Liver (tissue), 9 donors: ENCODE measurements around the gene RNF157. TPM values are rescaled to one million over a fixed set of nuclear protein-coding genes. Genes with fewer than 3 reads are reported as not detected.

Source experiments
- DNase-seq: peaks from one replicate; pipeline ENCODE4 v3.0.0-alpha.2; 2017; ENCODE audit warnings: low spot score
- H3K27ac ChIP-seq, 2 donors: one replicate each; pipeline ENCODE4 v1.7.0; 2013; ENCODE audit warnings: inconsistent platforms in 2 of 2, low read length in 2 of 2, control low read depth in 1 of 2, low read depth in 1 of 2, mild to moderate bottlenecking in 1 of 2
- H3K27me3 ChIP-seq, 4 donors: one replicate each; pipeline versions ENCODE4 v1.6.1 to v1.7.0; 2013; ENCODE audit warnings: low read length in 3 of 4, inconsistent platforms in 1 of 4, mild to moderate bottlenecking in 1 of 4, moderate library complexity in 1 of 4; ENCODE audit not compliant: control insufficient read depth in 4 of 4, insufficient read depth in 4 of 4
- H3K36me3 ChIP-seq, 4 donors: one replicate each; pipeline versions ENCODE4 v1.6.1 to v1.7.0; 2013; ENCODE audit warnings: low read length in 3 of 4, mild to moderate bottlenecking in 3 of 4, low read depth in 1 of 4, moderate library complexity in 1 of 4; ENCODE audit not compliant: control insufficient read depth in 4 of 4, insufficient read depth in 3 of 4
- H3K4me1 ChIP-seq, 4 donors: one replicate each; pipeline versions ENCODE4 v1.6.1 to v1.7.0; 2013; ENCODE audit warnings: low read length in 3 of 4, mild to moderate bottlenecking in 3 of 4, moderate library complexity in 1 of 4; ENCODE audit not compliant: control insufficient read depth in 4 of 4, insufficient read depth in 4 of 4
- H3K4me3 ChIP-seq, 3 donors: one replicate each; pipeline versions ENCODE4 v1.6.1 to v1.7.0; 2013; ENCODE audit warnings: low read length in 3 of 3, control low read depth in 1 of 3, low read depth in 1 of 3, mild to moderate bottlenecking in 1 of 3
- H3K9ac ChIP-seq, 2 donors: one replicate each; pipeline ENCODE4 v1.7.0; 2013; ENCODE audit warnings: low read length in 2 of 2, mild to moderate bottlenecking in 2 of 2, moderate library complexity in 2 of 2, control low read depth in 1 of 2, low read depth in 1 of 2
- H3K9me3 ChIP-seq, 4 donors: one replicate each; pipeline versions ENCODE4 v1.6.1 to v1.7.0; 2013; ENCODE audit warnings: low read length in 3 of 4; ENCODE audit not compliant: control insufficient read depth in 4 of 4
- ATF3 ChIP-seq: IDR thresholded peaks from 2 replicates; pipeline ENCODE4 v1.6.1; 2016; ENCODE audit warnings: antibody characterized with exemption
- CTCF ChIP-seq: fragments of 150-350 bp; IDR thresholded peaks from 2 replicates; pipeline ENCODE4 v1.5.1; 2017; ENCODE audit warnings: improper control_type of control experiment, low read depth, low read length; ENCODE audit not compliant: missing input control
- EGR1 ChIP-seq, 2 donors: IDR thresholded peaks; 2 replicates each; pipeline ENCODE4 v1.6.1; 2016 to 2018; ENCODE audit warnings: antibody characterized with exemption in 2 of 2, low read depth in 2 of 2
- FOXA1 ChIP-seq: IDR thresholded peaks from 2 replicates; pipeline ENCODE4 v1.6.1; 2016; ENCODE audit warnings: antibody characterized with exemption
- FOXA2 ChIP-seq: IDR thresholded peaks from 2 replicates; pipeline ENCODE4 v1.6.1; 2016; ENCODE audit warnings: antibody characterized with exemption
- GABPA ChIP-seq, 2 donors: IDR thresholded peaks in 1 of 2; conservative IDR thresholded peaks in 1 of 2; 2 replicates each; pipeline ENCODE4 v1.6.1; 2016; ENCODE audit warnings: antibody characterized with exemption in 2 of 2, mild to moderate bottlenecking in 1 of 2, moderate library complexity in 1 of 2
- HNF4G ChIP-seq: IDR thresholded peaks from 2 replicates; pipeline ENCODE4 v1.6.1; 2016; ENCODE audit warnings: antibody characterized with exemption
- JUND ChIP-seq, 2 donors: IDR thresholded peaks; 2 replicates each; pipeline ENCODE4 v1.6.1; 2016; ENCODE audit warnings: antibody characterized with exemption in 2 of 2
- NR2F2 ChIP-seq: IDR thresholded peaks from 2 replicates; pipeline ENCODE4 v1.6.1; 2016; ENCODE audit warnings: antibody characterized with exemption
- REST ChIP-seq: IDR thresholded peaks from 2 replicates; pipeline ENCODE4 v1.6.1; 2016; ENCODE audit warnings: antibody characterized with exemption, mild to moderate bottlenecking
- RXRA ChIP-seq, 2 donors: IDR thresholded peaks; 2 replicates each; pipeline ENCODE4 v1.6.1; 2017 to 2018; ENCODE audit warnings: antibody characterized with exemption in 2 of 2, mild to moderate bottlenecking in 1 of 2
- TAF1 ChIP-seq: conservative IDR thresholded peaks from 2 replicates; pipeline ENCODE4 v1.6.1; 2016; ENCODE audit warnings: antibody characterized with exemption, mild to moderate bottlenecking
- YY1 ChIP-seq: IDR thresholded peaks from 2 replicates; pipeline ENCODE4 v1.6.1; 2016; ENCODE audit warnings: antibody characterized with exemption, mild to moderate bottlenecking
- WGBS: extraction: QIAGEN DNeasy Blood & Tissue Kit; methylation state at CpG from one replicate; pipeline ENCODE4 v1.1.7; 2013; 5-methylcytosine and 5-hydroxymethylcytosine counted together
- polyA plus RNA-seq, 2 donors: library from polyadenylated mRNA; stranded (reverse) in 1 of 2; unstranded in 1 of 2; fragments of 200-250 nt in 1 of 2; fragments of >200 nt in 1 of 2; fragmentation: Nextera tagmentation in 1 of 2; extraction: Ambion mirVana in 1 of 2; gene quantifications; one replicate each; pipeline versions ENCODE4 v1.2.1 to v1.2.3, GENCODE V29; 2013 to 2015
- total RNA-seq, 2 donors: library from RNA; depleted of rRNA; stranded (reverse); fragments of >200 nt; gene quantifications; one replicate each; pipeline ENCODE4 v1.2.3, GENCODE V29; 2014
- donor health status: healthy.
- donor health status: healthy.
- donor health status: healthy.
- donor health status: healthy.
- donor health status: healthy.

The RNF157 gene
- total and polyA plus RNA-seq, 4 donors = 0.42 to 2.9 (median 0.66) TPM

- TF ChIP-seq HNF4G (no peak), FOXA1 (no peak), EGR1 (IDR thresholded peaks at IDR 0.05; ENCODE audit: low read depth in 2 of 2) (no peak)
Observed at GRCh38 chr17:76130473-76130872, 109.8 kb downstream of the RNF157 start (continued).

- H3K4me1 ChIP-seq = peaks cover 0 to 7% (median 5%) of the 10 kb centered on the region in 4 donors
- no peaks in the 10 kb centered on the region for H3K9me3 ChIP-seq
- no peaks in the 10 kb centered on the region for H3K36me3 ChIP-seq
- WGBS = 96% methylated on average over 1 of the region's 1 CpG
- DNase-seq = no peak
- no peak overlapping the region for H3K27ac ChIP-seq
- TF ChIP-seq NR2F2 (no peak), RXRA (IDR thresholded peaks at IDR 0.05) (no peak), JUND (IDR thresholded peaks at IDR 0.05) (no peak), FOXA2 (no peak), ATF3 (no peak), REST (no peak), YY1 (no peak), TAF1 (no peak)
- no peaks in the 10 kb centered on the region for H3K27me3 ChIP-seq
- no peak overlapping the region for H3K9ac ChIP-seq
- H3K4me3 ChIP-seq = no peak overlapping the region
Observed at GRCh38 chr17:76125922-76126321, 114.4 kb downstream of the RNF157 start.

GRCh38 chr17:76125391-76125675 lies 115.0 kb downstream of the RNF157 start:
- WGBS = 88% methylated on average over 5 of the region's 5 CpGs
- no peak overlapping the region for H3K4me3 ChIP-seq
- no peak for DNase-seq

More at GRCh38 chr17:76125391-76125675, 115.0 kb downstream of the RNF157 start:
- H3K27me3 ChIP-seq = no peaks in the 10 kb centered on the region
- H3K27ac ChIP-seq = no peak overlapping the region
- H3K4me1 ChIP-seq = peaks cover 0 to 7% (median 5%) of the 10 kb centered on the region in 4 donors
- H3K9me3 ChIP-seq = no peaks in the 10 kb centered on the region
- no peaks in the 10 kb centered on the region for H3K36me3 ChIP-seq
- no peak overlapping the region for H3K9ac ChIP-seq
- TF ChIP-seq NR2F2 (no peak), RXRA (IDR thresholded peaks at IDR 0.05) (no peak), FOXA1 (no peak), CTCF (no peak), TAF1 (no peak), EGR1 (IDR thresholded peaks at IDR 0.05; ENCODE audit: low read depth in 2 of 2) (no peak), GABPA (IDR thresholded peaks at IDR 0.05 in 1 of 2, conservative IDR thresholded peaks at IDR 0.05 in 1 of 2) (no peak), FOXA2 (no peak), ATF3 (no peak), REST (no peak)
